GM12864 (cell line): ENCODE measurements around the gene CEP295NL.
"Not testable (repeated sequence)": the region's sequence is repeated elsewhere in the genome, so short reads cannot be mapped to it uniquely, and the experiment has no call there.

Experiments
- DNase-seq: peaks from one replicate; pipeline ENCODE4 v3.0.0-alpha.2; 2011; ENCODE audit warnings: low read depth
- H3K4me3 ChIP-seq: 2 replicates; pipeline ENCODE4 v1.5.1; 2011; ENCODE audit warnings: mild to moderate bottlenecking, low read depth, low read length, control low read depth
- TF ChIP-seq, protein P1 (sequence below): IDR thresholded peaks from 2 replicates; pipeline ENCODE4 v1.5.1; 2011; ENCODE audit warnings: low read depth, mild to moderate bottlenecking, moderate library complexity, low read length, control low read depth, inconsistent platforms; ENCODE audit errors: missing control alignments

Gene CEP295NL

GRCh38 chr17:78946131-78946530, 43.1 kb upstream of the CEP295NL start:
- TF ChIP-seq, protein P1, sequence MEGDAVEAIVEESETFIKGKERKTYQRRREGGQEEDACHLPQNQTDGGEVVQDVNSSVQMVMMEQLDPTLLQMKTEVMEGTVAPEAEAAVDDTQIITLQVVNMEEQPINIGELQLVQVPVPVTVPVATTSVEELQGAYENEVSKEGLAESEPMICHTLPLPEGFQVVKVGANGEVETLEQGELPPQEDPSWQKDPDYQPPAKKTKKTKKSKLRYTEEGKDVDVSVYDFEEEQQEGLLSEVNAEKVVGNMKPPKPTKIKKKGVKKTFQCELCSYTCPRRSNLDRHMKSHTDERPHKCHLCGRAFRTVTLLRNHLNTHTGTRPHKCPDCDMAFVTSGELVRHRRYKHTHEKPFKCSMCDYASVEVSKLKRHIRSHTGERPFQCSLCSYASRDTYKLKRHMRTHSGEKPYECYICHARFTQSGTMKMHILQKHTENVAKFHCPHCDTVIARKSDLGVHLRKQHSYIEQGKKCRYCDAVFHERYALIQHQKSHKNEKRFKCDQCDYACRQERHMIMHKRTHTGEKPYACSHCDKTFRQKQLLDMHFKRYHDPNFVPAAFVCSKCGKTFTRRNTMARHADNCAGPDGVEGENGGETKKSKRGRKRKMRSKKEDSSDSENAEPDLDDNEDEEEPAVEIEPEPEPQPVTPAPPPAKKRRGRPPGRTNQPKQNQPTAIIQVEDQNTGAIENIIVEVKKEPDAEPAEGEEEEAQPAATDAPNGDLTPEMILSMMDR, result no peak
- H3K4me3 ChIP-seq, result no peak overlapping the region
- DNase-seq, result no peak

GRCh38 chr17:78945455-78945854, 42.5 kb upstream of the CEP295NL start:
- DNase-seq, H3K4me3 ChIP-seq: not testable (repeated sequence)

DNA sequence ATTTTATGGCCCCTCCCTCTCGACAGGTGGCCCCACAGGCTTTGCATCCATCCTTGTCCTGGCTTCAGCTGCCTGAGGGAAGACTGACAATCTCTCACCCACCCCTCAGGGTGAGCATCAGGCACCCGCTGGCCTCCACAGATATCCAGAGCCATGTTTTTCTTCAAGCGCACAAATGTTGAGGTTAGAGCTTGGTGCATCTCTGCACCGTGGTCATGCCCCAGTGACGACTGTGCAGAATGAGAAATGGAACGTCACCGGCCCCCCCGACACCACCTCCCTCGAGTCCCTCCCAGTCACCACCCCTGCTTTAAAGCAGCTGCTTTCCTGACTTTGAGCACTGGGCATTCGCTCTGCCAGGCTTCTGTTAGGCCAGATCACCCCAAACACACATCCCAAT, 42.0 kb upstream of the CEP295NL start:
- no peak for DNase-seq
- TF ChIP-seq, protein P1, result no peak
- no peak overlapping the region for H3K4me3 ChIP-seq

DNA sequence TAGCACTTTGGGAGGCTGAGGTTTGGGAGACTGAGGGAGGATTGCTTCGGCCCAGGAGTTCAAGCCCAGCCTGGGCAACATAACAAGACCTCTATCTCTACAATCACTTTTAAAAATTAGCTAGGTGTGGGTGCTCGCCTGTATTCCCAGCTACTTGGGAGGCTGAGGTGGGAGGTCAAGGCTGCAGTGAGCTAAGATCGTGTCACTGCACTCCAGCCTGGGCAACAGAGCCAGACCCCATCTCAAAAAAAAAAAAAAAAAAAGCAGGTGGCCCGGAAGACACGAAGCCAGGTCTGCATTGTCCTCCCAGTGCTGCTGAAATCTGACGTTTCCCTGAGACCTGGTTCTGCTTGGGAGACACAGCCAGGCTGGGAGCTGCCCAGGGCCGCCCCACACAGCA, 41.0 kb upstream of the CEP295NL start:
- DNase-seq, result no peak
- no peak overlapping the region for H3K4me3 ChIP-seq
- TF ChIP-seq, protein P1, result no peak

- TF ChIP-seq, protein P1, result no peak
- no peak overlapping the region for H3K4me3 ChIP-seq
- no peak for DNase-seq
Observed at GRCh38 chr17:78940708-78941107, 37.7 kb upstream of the CEP295NL start.

DNA sequence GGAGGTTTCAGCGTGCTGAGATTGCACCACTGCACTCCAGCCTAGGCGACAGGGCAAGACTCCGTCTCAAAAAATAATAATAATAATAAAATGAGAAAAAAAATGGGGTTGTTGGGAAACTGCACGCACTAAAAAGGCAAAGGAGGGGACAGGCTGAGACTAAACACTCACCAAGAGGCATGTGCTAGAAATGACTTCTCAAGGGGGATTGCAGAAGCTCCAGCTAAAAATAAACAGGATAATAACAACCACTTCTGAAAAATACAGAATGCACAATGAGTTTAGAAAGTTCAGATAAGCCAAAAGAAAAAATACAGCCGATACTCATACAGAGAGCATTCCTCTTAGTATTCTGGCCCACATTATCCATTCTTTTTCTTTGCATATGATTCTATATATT, 37.3 kb upstream of the CEP295NL start:
- TF ChIP-seq, protein P1, result no peak
- H3K4me3 ChIP-seq, result no peak overlapping the region
- DNase-seq, result no peak

GRCh38 chr17:78939615-78940014, 36.6 kb upstream of the CEP295NL start:
- DNase-seq, result no peak
- H3K4me3 ChIP-seq, result no peak overlapping the region
- TF ChIP-seq, protein P1, result no peak

DNA sequence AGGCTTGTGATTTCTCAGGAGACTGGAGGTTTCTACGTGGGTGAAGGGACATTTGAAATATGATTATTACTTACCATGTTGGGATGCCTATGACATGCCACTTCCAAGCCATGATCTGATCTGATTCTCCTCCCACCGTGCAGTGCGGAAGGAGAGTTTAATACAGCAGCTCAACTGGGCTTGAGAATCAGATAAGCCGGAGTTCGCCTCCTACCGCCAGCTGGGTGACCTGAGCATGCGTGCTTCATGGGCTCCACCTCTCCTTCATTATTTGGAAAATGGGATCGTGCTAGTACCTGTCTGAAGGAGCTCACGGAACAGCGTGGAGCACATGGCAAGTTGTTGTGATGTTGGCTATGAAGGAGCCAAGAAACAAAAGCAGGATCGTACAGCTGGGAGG, 34.6 kb upstream of the CEP295NL start:
- TF ChIP-seq, protein P1, result no peak
- no peak overlapping the region for H3K4me3 ChIP-seq
- DNase-seq, result no peak
